ENCODE results near the gene MINDY4. TPM values are rescaled to one million over a fixed set of nuclear protein-coding genes. Genes with fewer than 3 reads are reported as not detected.

MINDY4 gene
- total RNA-seq, 1 experiment from 2014 or later: 1.5 TPM

DNA sequence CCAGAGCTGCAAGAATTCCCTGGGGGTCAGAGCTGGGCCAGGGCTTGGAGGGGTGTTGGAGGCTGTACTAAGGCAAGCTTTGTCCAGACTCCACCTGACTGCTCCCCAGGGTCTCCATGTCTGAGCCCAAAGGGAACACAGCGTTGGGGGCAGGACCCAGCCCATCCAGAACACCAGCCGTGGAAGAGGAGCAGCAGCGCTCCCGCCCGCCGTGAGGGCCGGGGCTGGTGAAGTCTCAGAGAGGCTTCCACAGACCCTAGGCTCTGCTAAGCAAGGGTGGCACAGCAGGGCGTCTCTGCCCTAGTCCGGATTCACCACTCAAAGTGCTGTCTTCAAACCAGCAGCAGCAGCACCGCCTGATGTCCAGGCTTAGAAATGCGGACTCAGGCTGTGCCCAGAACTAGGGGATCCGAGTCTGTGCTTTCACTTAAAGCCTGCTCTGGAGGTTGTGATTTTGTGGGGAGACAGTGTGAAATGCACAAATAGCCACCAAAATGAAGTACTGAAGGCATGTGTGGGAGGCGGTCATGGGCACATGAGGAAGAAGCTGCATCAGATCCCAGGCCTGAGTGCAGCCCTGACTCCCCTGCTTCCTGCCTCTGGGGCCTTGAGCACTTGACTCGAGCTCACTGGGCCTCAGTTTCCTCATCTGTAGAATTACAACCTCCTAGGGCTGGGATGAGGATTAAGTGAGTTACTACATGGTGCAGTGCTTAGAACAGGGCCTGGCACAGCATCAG, 123.8 kb downstream of the MINDY4 start:
- no peaks in the 10 kb centered on the region for H4K20me1 ChIP-seq (ENCODE audit: insufficient read depth, low read depth, low read length)
- H3K4me2 ChIP-seq (ENCODE audit: low read depth, low read length, poor library complexity, severe bottlenecking): no peak overlapping the region
- H3K4me1 ChIP-seq (ENCODE audit: low read length): peaks cover 18% of the 10 kb centered on the region
- peaks cover 2% of the 10 kb centered on the region; the same call in 1 of the 2 replicates for H3K9me3 ChIP-seq (ENCODE audit: low read length)
- H3K4me3 ChIP-seq (ENCODE audit: low read length): no peak overlapping the region
- peaks cover 6% of the 10 kb centered on the region; the same call in 1 of the 2 replicates for H3K27me3 ChIP-seq (ENCODE audit: low read length)
- DNase-seq: peak; percentile 69
- H3K9ac ChIP-seq (ENCODE audit: low read length): no peak overlapping the region
- H3K79me2 ChIP-seq (ENCODE audit: low read length): no peaks in the 10 kb centered on the region
- H2AFZ ChIP-seq (ENCODE audit: low read length): no peak overlapping the region
- H3K27ac ChIP-seq (ENCODE audit: low read length): no peak overlapping the region
- H3K36me3 ChIP-seq (ENCODE audit: insufficient read depth, low read length): no peaks in the 10 kb centered on the region
- H3K9me2 ChIP-seq (replicated peaks; ENCODE audit: insufficient read depth, low read length): no peaks in the 10 kb centered on the region

DNA sequence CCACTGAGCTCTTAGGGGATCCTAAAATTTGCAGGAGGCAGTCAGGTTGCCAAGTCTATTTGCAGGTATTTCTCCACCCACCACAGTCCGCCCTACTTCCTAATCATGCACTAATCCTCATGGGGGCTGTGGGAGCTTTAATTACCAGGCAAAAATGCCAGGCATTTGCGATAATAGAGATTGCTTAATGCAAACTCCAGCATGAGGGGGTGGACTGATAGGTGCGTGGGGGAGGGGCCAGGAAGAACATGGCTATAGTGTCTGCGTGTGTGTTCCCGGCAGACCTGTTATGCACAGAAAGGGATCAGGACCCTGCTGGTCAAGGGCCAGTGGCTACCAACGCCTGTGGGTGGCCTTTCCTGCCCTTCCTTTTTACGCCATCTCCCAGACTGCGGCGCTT, 124.8 kb downstream of the MINDY4 start:
- Histone ChIP-seq H3K9me3 (ENCODE audit: low read length) (no peaks in the 10 kb centered on the region), H3K4me1 (ENCODE audit: low read length) (peaks cover 18% of the 10 kb centered on the region), H2AFZ (ENCODE audit: low read length) (no peak overlapping the region), H3K9me2 (replicated peaks; ENCODE audit: insufficient read depth, low read length) (no peaks in the 10 kb centered on the region), H3K27ac (ENCODE audit: low read length) (no peak overlapping the region), H3K36me3 (ENCODE audit: insufficient read depth, low read length) (no peaks in the 10 kb centered on the region), H4K20me1 (ENCODE audit: insufficient read depth, low read depth, low read length) (no peaks in the 10 kb centered on the region), H3K4me3 (ENCODE audit: low read length) (no peak overlapping the region), H3K79me2 (ENCODE audit: low read length) (no peaks in the 10 kb centered on the region), H3K9ac (ENCODE audit: low read length) (no peak overlapping the region), H3K27me3 (ENCODE audit: low read length) (no peaks in the 10 kb centered on the region), H3K4me2 (ENCODE audit: low read depth, low read length, poor library complexity, severe bottlenecking) (no peak overlapping the region)
- no peak for DNase-seq

DNA sequence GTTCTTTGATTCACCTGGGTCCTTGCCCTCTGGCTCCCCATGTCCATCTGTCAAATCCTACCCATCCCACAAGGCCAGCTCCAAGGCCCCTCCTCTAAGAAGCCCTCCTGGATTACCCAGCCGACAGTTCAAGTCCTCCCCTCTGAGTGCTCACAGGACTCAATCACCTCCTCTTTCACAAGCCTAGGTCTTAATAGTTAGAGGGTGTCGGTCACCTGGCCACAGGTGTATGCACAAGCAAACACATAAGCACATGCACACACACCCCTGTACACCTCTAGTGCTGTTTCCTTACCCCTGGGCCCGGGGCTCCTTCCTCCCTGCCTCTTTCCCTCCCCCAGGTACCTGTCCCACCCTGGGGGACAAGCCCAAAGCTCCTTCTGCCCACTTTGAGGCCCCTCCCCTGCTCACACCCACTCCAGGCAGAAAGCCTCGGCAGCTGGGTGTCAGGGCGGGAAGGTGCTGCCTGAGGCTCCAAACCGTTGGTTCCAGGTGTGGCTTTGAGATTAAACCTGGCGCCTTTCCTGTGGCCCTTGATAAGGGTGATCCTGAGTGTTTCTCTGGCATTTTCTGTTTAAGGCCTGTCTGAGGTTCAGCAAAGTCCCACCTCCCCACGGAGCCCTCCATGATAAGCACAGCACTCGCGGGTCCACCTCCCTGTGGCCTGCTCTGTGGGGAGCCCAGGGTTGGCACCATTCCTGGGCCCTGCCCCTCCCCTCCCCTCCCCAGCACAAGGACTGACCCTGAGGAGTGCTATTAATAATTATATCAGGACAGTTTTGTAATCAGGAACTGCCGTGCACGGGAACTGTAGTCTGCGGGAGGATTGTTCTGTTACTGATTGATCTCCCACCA, 125.8 kb downstream of the MINDY4 start:
- Histone ChIP-seq H2AFZ (ENCODE audit: low read length) (no peak overlapping the region), H3K4me1 (ENCODE audit: low read length) (peaks cover 18% of the 10 kb centered on the region), H3K9ac (ENCODE audit: low read length) (no peak overlapping the region), H3K79me2 (ENCODE audit: low read length) (no peaks in the 10 kb centered on the region), H3K27ac (ENCODE audit: low read length) (no peak overlapping the region), H4K20me1 (ENCODE audit: insufficient read depth, low read depth, low read length) (no peaks in the 10 kb centered on the region), H3K9me2 (replicated peaks; ENCODE audit: insufficient read depth, low read length) (no peaks in the 10 kb centered on the region), H3K27me3 (ENCODE audit: low read length) (no peaks in the 10 kb centered on the region), H3K4me2 (ENCODE audit: low read depth, low read length, poor library complexity, severe bottlenecking) (no peak overlapping the region), H3K9me3 (ENCODE audit: low read length) (no peaks in the 10 kb centered on the region), H3K36me3 (ENCODE audit: insufficient read depth, low read length) (no peaks in the 10 kb centered on the region), H3K4me3 (ENCODE audit: low read length) (no peak overlapping the region)
- no peak for DNase-seq

- Histone ChIP-seq H3K27ac (ENCODE audit: low read length) (no peak overlapping the region), H3K27me3 (ENCODE audit: low read length) (no peaks in the 10 kb centered on the region), H2AFZ (ENCODE audit: low read length) (no peak overlapping the region), H3K4me2 (ENCODE audit: low read depth, low read length, poor library complexity, severe bottlenecking) (no peak overlapping the region), H3K4me3 (ENCODE audit: low read length) (no peak overlapping the region), H3K9ac (ENCODE audit: low read length) (no peak overlapping the region), H3K4me1 (ENCODE audit: low read length) (peaks cover 18% of the 10 kb centered on the region), H4K20me1 (ENCODE audit: insufficient read depth, low read depth, low read length) (no peaks in the 10 kb centered on the region), H3K9me3 (ENCODE audit: low read length) (no peaks in the 10 kb centered on the region), H3K79me2 (ENCODE audit: low read length) (no peaks in the 10 kb centered on the region), H3K9me2 (replicated peaks; ENCODE audit: insufficient read depth, low read length) (no peaks in the 10 kb centered on the region), H3K36me3 (ENCODE audit: insufficient read depth, low read length) (no peaks in the 10 kb centered on the region)
- DNase-seq: no peak
Observed at GRCh38 chr7:30897770-30898169, 126.6 kb downstream of the MINDY4 start.

DNA sequence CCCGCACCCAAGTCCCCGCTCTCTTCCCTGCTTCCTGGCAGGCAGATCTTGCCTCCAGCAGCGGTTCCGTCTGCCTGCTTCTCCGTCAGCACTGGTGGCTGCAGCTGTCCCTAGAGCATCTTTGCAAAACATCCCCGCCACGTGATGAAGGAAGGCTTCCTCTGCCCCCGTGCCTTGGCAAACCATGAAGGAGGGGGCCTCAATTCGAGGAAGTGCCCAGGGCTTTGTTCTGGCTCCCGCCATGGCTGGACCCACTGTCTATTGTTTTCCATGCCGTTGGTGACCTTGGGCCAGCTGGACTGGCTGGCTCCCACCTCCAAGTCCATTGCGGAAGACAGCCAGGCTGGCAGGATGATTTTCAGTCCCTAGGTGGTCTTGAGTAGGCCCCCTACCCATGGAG, 127.2 kb downstream of the MINDY4 start:
- H3K9me2 ChIP-seq (replicated peaks; ENCODE audit: insufficient read depth, low read length): no peaks in the 10 kb centered on the region

DNA sequence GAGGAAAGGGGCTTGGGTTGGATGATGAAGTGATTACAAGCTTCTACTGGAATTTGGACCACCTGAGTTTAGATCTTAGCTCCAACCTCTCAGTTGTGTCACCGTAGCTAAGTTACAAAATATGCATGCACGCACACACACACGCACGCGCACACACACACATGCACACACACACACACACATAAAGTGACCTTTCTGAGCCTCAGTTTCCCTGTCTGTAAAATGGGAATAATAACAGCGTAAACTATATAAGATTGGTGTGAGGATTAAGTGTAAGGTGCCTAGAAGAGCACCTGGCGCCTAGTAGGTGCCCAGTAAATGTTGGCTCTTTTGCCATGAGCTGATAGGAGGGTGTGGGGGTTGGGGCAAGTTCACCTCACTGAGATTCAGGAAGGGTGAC, 127.8 kb downstream of the MINDY4 start:
- peaks cover 18% of the 10 kb centered on the region for H3K4me1 ChIP-seq (ENCODE audit: low read length)
- no peak overlapping the region for H3K4me3 ChIP-seq (ENCODE audit: low read length)
- H3K9me2 ChIP-seq (replicated peaks; ENCODE audit: insufficient read depth, low read length): no peaks in the 10 kb centered on the region
- H3K4me2 ChIP-seq (ENCODE audit: low read depth, low read length, poor library complexity, severe bottlenecking): no peak overlapping the region
- H3K9ac ChIP-seq (ENCODE audit: low read length): no peak overlapping the region
- H3K79me2 ChIP-seq (ENCODE audit: low read length): no peaks in the 10 kb centered on the region
- no peaks in the 10 kb centered on the region for H3K9me3 ChIP-seq (ENCODE audit: low read length)
- no peak overlapping the region for H2AFZ ChIP-seq (ENCODE audit: low read length)
- no peaks in the 10 kb centered on the region for H3K36me3 ChIP-seq (ENCODE audit: insufficient read depth, low read length)
- no peak overlapping the region for H3K27ac ChIP-seq (ENCODE audit: low read length)
- no peak for DNase-seq
- H4K20me1 ChIP-seq (ENCODE audit: insufficient read depth, low read depth, low read length): no peaks in the 10 kb centered on the region
- no peaks in the 10 kb centered on the region for H3K27me3 ChIP-seq (ENCODE audit: low read length)

More for the DNA sequence above, 127.2 kb downstream of the MINDY4 start:
- no peak overlapping the region for H3K4me2 ChIP-seq (ENCODE audit: low read depth, low read length, poor library complexity, severe bottlenecking)
- no peak overlapping the region for H3K4me3 ChIP-seq (ENCODE audit: low read length)
- no peak for DNase-seq
- H3K9ac ChIP-seq (ENCODE audit: low read length): no peak overlapping the region
- no peaks in the 10 kb centered on the region for H3K27me3 ChIP-seq (ENCODE audit: low read length)
- H3K4me1 ChIP-seq (ENCODE audit: low read length): peaks cover 18% of the 10 kb centered on the region
- H3K9me3 ChIP-seq (ENCODE audit: low read length): no peaks in the 10 kb centered on the region
- no peak overlapping the region for H3K27ac ChIP-seq (ENCODE audit: low read length)
- no peaks in the 10 kb centered on the region for H4K20me1 ChIP-seq (ENCODE audit: insufficient read depth, low read depth, low read length)
- H3K79me2 ChIP-seq (ENCODE audit: low read length): no peaks in the 10 kb centered on the region
- no peaks in the 10 kb centered on the region for H3K36me3 ChIP-seq (ENCODE audit: insufficient read depth, low read length)
- H2AFZ ChIP-seq (ENCODE audit: low read length): no peak overlapping the region

GRCh38 chr7:30899630-30900029, 128.4 kb downstream of the MINDY4 start:
- H3K4me1 ChIP-seq (ENCODE audit: low read length): peaks cover 12% of the 10 kb centered on the region
- no peaks in the 10 kb centered on the region for H3K9me3 ChIP-seq (ENCODE audit: low read length)
- no peak overlapping the region for H3K9ac ChIP-seq (ENCODE audit: low read length)
- H3K79me2 ChIP-seq (ENCODE audit: low read length): no peaks in the 10 kb centered on the region
- no peak overlapping the region for H2AFZ ChIP-seq (ENCODE audit: low read length)
- H3K4me2 ChIP-seq (ENCODE audit: low read depth, low read length, poor library complexity, severe bottlenecking): no peak overlapping the region
- no peaks in the 10 kb centered on the region for H3K36me3 ChIP-seq (ENCODE audit: insufficient read depth, low read length)
- no peak overlapping the region for H3K4me3 ChIP-seq (ENCODE audit: low read length)
- no peaks in the 10 kb centered on the region for H3K27me3 ChIP-seq (ENCODE audit: low read length)
- DNase-seq: no peak
- H3K27ac ChIP-seq (ENCODE audit: low read length): no peak overlapping the region
- H4K20me1 ChIP-seq (ENCODE audit: insufficient read depth, low read depth, low read length): no peaks in the 10 kb centered on the region
- H3K9me2 ChIP-seq (replicated peaks; ENCODE audit: insufficient read depth, low read length): no peaks in the 10 kb centered on the region

DNA sequence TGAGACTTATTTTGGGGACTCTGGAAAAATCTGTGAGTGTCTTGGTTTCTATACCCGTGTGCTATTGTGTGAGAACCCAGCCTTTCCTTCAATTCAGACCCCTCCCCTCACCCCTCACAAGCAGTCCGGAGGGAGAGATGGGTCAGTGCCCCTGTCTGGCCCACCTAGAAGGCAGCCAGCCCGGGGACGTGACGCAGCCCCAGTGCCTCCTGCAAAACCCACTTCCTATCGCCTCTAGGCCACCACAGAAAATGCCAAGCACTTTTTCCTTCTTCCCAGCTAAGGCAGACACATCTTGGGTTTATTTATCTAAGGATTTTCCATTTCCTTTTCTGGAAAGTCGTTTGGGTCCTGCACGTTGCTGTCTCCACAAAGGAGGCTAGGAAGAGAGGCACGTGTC, 128.8 kb downstream of the MINDY4 start:
- Histone ChIP-seq H3K36me3 (ENCODE audit: insufficient read depth, low read length) (no peaks in the 10 kb centered on the region), H3K79me2 (ENCODE audit: low read length) (no peaks in the 10 kb centered on the region), H3K4me3 (ENCODE audit: low read length) (no peak overlapping the region), H3K9me3 (ENCODE audit: low read length) (no peaks in the 10 kb centered on the region), H3K9me2 (replicated peaks; ENCODE audit: insufficient read depth, low read length) (no peaks in the 10 kb centered on the region), H2AFZ (ENCODE audit: low read length) (no peak overlapping the region), H3K27ac (ENCODE audit: low read length) (no peak overlapping the region), H3K27me3 (ENCODE audit: low read length) (no peaks in the 10 kb centered on the region), H3K9ac (ENCODE audit: low read length) (no peak overlapping the region), H4K20me1 (ENCODE audit: insufficient read depth, low read depth, low read length) (no peaks in the 10 kb centered on the region), H3K4me1 (ENCODE audit: low read length) (peaks cover 8% of the 10 kb centered on the region), H3K4me2 (ENCODE audit: low read depth, low read length, poor library complexity, severe bottlenecking) (no peak overlapping the region)
- no peak for DNase-seq

All from Karpas-422 (cell line).